ENCODE results near the gene ERFE.

GRCh38 chr2:238159071-238159539 is 335 bp downstream of the ERFE start:
- TF ChIP-seq BCL6 (CRISPR knock-in tag; IDR thresholded peaks at IDR 0.05) (no peak), SETDB1 (CRISPR knock-in tag; IDR thresholded peaks at IDR 0.05; ENCODE audit: borderline replicate concordance) (no peak), ZFP36 (IDR thresholded peaks at IDR 0.05; ENCODE audit: borderline replicate concordance, low read depth, low read length, partially characterized antibody) (no peak)

Data from HepG2 (cell line).